Measurements from ENCODE around the gene ACTA1.
"Not testable (repeated sequence)": the region's sequence is repeated elsewhere in the genome, so short reads cannot be mapped to it uniquely, and the experiment has no call there.

Gene ACTA1

DNA sequence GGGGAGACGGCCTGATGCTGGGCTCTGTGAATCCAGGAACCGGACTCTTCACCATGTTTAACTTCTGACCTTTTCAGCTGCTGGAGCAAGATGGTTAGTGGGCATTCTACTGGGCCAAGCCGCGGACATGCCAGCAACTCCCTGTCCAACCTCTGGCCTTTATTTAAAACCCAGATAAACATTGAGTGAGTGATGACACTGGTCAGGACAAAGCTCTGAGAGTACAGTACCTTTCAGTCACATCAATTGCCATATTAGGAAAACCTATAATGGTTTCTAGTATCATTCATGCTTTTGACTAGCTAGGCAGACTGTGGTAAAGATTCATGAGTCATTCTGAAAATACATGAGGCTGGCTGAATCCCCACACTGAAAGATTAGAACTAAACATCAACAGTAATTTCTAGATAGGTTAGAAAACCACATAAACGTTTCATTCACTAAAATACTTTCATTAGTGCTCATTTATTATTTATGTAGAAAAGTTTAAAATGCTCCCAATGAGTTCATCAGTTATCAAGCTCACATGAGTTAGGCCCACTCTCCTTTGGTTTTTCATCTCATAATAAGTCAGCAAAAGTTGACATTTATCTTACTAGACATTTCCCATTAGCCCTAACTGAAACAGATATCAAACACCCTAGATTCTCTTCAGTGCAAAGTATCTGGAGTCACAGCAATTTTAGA, 7.1 kb upstream of the ACTA1 start:
- no peak for DNase-seq (ENCODE audit: low read depth in 1 of 2, low spot score in 1 of 2)

- DNase-seq (ENCODE audit: low read depth in 1 of 2, low spot score in 1 of 2), result no peak
These were observed 4.1 kb upstream of the ACTA1 start for GRCh38 chr1:229438021-229438420.

GRCh38 chr1:229437443-229437842, 3.5 kb upstream of the ACTA1 start:
- no peak for DNase-seq (ENCODE audit: low read depth in 1 of 2, low spot score in 1 of 2)

DNA sequence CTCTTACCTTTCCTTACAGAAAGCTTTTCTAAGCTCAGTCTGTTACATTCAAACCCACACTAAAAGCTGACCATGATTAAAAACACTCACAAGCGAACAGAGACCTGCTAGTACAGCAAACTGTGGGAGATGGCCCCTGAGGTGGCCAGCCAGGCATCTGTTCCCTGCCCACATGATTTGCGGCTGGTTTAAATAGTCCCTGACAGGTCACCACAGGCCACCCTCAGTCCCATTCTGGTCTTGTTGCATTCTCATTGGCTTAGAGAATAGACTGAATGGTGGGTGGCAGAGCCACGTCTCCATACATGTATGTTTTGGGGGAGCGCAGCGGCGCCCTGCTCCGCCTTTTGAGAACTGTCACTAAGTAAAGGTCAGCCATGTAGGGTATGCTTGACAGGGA, 2.3 kb upstream of the ACTA1 start:
- DNase-seq (ENCODE audit: low read depth in 1 of 2, low spot score in 1 of 2), result no peak

DNA sequence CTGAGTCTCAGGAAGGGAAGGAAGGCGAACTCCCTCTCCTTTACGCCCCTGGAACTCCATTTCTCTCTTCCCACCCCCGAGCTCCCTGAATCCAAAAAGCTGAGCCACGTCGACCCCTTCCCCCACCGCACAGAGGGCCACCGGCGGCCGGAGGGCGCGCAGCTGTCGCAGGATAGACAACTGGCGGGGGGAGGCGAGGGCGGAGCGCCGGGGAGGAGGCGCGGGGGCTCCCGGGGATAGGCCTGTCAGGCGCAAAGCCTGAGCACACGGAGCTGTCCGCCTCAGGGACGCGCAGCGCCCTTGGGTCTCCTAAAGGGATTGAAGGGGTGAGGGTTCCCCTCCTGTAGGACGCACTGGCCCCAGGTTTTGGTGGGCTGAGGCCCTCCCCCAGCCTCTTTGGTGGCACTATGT, 752 bp upstream of the ACTA1 start:
- no peak for DNase-seq (ENCODE audit: low read depth in 1 of 2, low spot score in 1 of 2)

- no peak for DNase-seq (ENCODE audit: low read depth in 1 of 2, low spot score in 1 of 2)
These were observed 410 bp downstream of the ACTA1 start for GRCh38 chr1:229433364-229434004.

- no peak for DNase-seq (ENCODE audit: low read depth in 1 of 2, low spot score in 1 of 2)
These were observed 989 bp downstream of the ACTA1 start for GRCh38 chr1:229432905-229433304.

GRCh38 chr1:229432116-229432461, 1.8 kb downstream of the ACTA1 start:
- no peak for DNase-seq (ENCODE audit: low read depth in 1 of 2, low spot score in 1 of 2)

DNA sequence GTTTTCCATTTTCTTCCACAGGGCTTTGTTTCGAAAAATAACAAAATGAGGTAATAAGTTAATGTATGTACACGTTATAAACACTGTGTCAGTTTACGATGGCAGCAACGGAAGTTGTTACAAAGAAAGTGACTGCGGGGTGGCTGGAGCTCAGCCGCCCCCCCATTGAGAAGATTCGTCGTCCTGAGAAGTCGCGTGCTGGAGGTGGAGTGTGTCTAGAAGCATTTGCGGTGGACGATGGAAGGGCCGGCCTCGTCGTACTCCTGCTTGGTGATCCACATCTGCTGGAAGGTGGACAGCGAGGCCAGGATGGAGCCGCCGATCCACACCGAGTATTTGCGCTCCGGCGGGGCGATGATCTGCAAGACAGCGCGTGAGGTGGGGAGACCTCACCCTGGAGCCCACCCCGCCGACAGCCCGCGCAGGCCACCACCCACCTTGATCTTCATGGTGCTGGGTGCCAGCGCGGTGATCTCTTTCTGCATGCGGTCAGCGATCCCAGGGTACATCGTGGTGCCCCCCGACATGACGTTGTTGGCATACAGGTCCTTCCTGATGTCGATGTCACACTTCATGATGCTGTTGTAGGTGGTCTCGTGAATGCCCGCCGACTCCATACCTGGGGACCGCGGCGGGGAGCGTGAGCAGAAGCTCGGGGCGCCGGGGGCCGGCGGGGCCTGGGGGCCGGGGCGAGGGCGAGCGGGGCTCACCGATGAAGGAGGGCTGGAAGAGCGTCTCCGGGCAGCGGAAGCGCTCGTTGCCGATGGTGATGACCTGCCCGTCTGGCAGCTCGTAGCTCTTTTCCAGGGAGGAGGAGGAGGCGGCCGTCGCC, 2.4 kb downstream of the ACTA1 start:
- DNase-seq (ENCODE audit: low read depth in 1 of 2, low spot score in 1 of 2), result no peak

DNA sequence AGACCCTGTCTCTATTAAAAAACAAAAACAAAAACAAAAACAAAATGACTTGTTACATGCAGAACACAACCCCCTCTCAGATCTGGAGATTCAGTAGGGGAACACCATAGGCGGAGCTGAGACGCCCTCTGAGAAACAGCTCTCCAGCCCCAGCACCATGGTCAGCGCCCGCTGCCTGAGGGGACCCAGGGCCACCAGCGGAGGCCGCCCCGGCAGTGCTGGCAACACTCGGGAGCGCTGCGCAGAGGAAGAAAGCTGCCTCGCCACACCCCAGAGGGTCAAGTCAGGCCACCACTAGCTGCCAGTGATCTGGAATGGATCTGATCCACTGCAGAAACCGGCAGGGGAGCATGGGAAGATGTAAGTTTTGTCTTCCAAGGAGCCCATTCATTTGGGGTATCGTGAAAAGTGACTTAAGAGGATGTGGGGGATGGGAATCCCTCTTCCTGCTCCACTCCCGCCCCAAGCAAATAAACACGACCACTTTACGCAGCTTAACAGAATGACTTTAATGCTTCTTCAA, 3.1 kb downstream of the ACTA1 start:
- DNase-seq (ENCODE audit: low read depth in 1 of 2, low spot score in 1 of 2), result no peak

DNA sequence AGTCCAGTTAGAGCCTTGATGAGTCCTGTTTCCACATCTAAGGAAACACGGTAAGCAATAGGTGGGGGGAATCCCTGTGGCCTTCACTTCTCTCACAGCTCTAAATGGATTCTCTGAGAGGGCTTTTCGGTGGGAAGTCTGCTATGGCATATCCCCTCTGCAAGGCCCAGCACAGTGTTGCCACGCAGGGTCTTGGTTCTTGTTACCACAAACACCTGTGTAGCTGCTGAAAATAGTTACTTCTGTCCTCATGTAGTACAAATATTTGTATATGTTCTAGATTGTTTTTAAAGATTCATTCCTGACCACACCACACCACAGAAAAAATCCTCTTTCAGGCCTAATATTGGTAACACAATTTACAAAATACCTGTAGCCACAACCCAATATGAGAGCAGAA, 5.6 kb downstream of the ACTA1 start:
- DNase-seq (ENCODE audit: low read depth in 1 of 2, low spot score in 1 of 2), result no peak

DNA sequence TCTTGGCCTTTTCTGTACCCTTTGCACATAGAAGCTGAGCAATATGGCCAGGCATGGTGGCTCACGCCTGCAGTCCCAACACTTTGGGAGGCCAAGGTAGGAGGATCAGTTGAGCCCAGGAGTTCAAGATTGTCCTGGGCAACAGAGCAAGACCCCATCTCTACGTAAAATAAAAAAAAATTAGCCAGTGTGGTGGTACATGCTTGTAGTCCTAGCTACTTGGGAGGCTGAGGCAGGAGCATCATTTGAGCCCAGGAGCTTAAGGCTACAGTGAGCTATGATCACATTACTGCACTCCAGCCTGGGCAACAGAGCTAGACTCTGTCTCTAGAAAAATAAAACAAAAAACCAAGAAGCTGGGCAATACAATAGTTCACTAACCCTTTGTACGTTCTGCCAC, 6.3 kb downstream of the ACTA1 start:
- DNase-seq (ENCODE audit: low read depth in 1 of 2, low spot score in 1 of 2), result no peak

- DNase-seq (ENCODE audit: low read depth in 1 of 2, low spot score in 1 of 2), result no peak
These were observed 8.2 kb downstream of the ACTA1 start for GRCh38 chr1:229425564-229426159.

DNA sequence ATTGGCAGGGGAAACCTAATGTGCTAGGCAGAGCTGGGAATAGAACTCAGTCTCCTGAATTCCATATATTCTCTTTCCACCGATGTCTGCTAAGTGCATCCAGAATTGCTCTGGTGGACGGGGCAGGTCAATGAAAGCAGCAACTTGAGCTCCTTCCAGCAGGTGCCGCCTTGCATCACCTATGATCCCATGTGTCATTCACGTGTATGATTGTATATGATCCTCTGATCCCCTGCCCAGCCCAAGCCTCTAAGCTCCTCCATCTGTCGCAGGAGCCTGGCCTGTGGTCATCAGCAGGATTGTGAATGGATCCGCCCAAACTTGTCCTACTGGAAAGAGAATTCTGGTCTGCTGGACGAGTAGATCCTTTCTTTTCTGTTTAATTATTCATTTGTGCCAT, 13.1 kb downstream of the ACTA1 start:
- DNase-seq (ENCODE audit: low read depth in 1 of 2, low spot score in 1 of 2), result no peak

DNA sequence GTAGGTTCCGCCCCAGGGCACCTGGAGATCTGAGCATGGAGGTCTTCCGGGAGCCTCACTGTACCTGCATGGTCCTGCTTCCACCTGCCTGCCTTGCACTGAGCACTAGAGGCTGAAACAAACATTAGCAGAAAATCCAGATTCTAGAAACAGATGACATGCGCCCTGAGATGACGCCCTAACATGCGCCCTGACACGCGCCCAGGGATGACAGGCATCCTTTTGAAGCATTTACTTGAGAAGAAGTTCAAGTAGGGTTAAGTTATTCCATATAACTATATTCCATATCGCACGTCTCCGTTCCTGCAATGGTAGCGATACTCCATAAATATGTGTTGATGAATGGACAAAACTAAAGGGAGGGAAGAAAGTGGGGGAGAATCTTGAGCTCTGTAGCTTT, 13.7 kb downstream of the ACTA1 start:
- DNase-seq (ENCODE audit: low read depth in 1 of 2, low spot score in 1 of 2), result no peak

- DNase-seq (ENCODE audit: low read depth in 1 of 2, low spot score in 1 of 2), result not testable (repeated sequence)
These were observed 15.3 kb downstream of the ACTA1 start for GRCh38 chr1:229418586-229418985.

GRCh38 chr1:229412810-229413209, 21.1 kb downstream of the ACTA1 start:
- DNase-seq (ENCODE audit: low read depth in 1 of 2, low spot score in 1 of 2), result not testable (repeated sequence)

GRCh38 chr1:229412056-229412455, 21.8 kb downstream of the ACTA1 start:
- DNase-seq (ENCODE audit: low read depth in 1 of 2, low spot score in 1 of 2), result no peak

DNA sequence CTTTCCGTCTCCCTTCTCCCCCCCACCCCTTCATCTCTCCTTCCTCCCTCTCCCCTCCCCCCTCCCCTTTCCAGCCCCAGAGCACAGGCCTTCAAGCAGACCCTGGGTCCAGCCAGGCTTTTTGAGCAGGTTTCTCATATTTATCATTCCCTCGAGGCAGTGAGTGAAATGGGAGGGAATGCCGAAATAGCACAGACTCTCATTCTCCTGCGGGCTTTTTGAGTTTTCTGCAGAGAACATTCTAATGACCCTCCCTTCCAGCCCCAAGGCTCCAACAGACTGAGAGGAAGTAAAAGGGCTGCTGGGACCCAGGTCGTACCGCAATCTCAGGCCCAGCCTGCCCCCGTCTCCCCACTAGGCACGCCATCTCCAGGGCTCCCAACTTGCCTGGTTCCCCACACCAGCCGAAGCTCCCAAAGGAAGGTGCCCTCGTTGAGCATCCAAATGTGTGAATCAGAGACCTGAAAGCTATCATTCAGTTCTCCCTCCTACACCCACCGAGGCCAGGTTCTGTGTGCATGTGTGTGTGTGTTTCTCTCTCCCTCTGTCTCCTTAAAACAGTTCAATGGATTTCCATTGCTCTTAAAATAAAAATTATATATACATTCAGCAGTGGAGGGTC, 22.3 kb downstream of the ACTA1 start:
- no peak for DNase-seq (ENCODE audit: low read depth in 1 of 2, low spot score in 1 of 2)

GRCh38 chr1:229410692-229411433, 23.0 kb downstream of the ACTA1 start:
- DNase-seq (ENCODE audit: low read depth in 1 of 2, low spot score in 1 of 2), result no peak

DNA sequence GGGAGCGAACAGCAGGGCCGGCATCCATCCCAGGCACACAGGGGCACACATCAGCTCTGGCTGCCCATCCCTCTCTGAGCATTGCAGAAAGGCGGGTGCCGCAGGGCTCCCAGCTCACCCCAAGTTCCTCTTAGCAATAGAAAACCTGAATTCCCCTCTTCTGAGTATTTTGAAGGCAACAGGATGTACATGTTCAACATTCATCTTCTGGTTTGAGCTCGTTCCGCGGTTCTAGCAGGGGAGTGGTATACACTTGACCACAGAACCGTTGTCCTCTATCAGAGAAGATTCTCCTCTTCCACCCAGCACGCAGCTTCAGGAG, 23.6 kb downstream of the ACTA1 start:
- no peak for DNase-seq (ENCODE audit: low read depth in 1 of 2, low spot score in 1 of 2)
